H1 (cell line): ENCODE measurements around the gene LAYN. TPM values are rescaled to one million over a fixed set of nuclear protein-coding genes. Genes with fewer than 3 reads are reported as not detected.

Experiments
- CTCF ChIA-PET: fragments of 300-600 bp; sonication (Branson Sonifier 250); formaldehyde crosslinking; loops from one replicate; lab custom pipeline; 2021; ENCODE audit not compliant: partially characterized antibody; lab: Charles Lee
- POLR2A ChIA-PET: fragments of 300-600 bp; sonication (Branson Sonifier 250); formaldehyde crosslinking; loops from one replicate; lab custom pipeline; 2021; ENCODE audit warnings: inconsistent platforms; ENCODE audit not compliant: partially characterized antibody; lab: Charles Lee
- DNase-seq, 2 experiments: peaks; one replicate each; pipeline versions ENCODE4 v3.0.0 to v3.0.0-alpha.2; 2010 to 2022; ENCODE audit warnings: low spot score in 2 of 2, low read depth in 1 of 2, mixed read lengths in 1 of 2
- FAIRE-seq: peaks from 2 replicates; lab custom pipeline; 2011; peaks lifted over from hg19 to GRCh38; lab: Jason Lieb, UNC
- H2AFZ ChIP-seq: 2 replicates; pipeline ENCODE4 v1.8.1; 2012; ENCODE audit warnings: low read length, inconsistent platforms
- H2AK5ac ChIP-seq: 2 replicates; pipeline ENCODE4 v1.6.1; 2013; ENCODE audit warnings: low read depth, low read length
- H2BK120ac ChIP-seq: replicated peaks from 2 replicates; pipeline ENCODE3; 2013; ENCODE audit warnings: low read depth, low read length, inconsistent platforms
- H2BK12ac ChIP-seq: 2 replicates; pipeline ENCODE4 v1.6.1; 2013; ENCODE audit warnings: low read depth, low read length
- H2BK15ac ChIP-seq: 2 replicates; pipeline ENCODE4 v1.6.1; 2013; ENCODE audit warnings: low read length
- H2BK20ac ChIP-seq: 2 replicates; pipeline ENCODE4 v1.6.1; 2013; ENCODE audit warnings: low read length
- H2BK5ac ChIP-seq: 2 replicates; pipeline ENCODE4 v1.6.1; 2013; ENCODE audit warnings: low read depth, low read length
- H3K14ac ChIP-seq: 2 replicates; pipeline ENCODE4 v1.6.1; 2013; ENCODE audit warnings: inconsistent platforms; ENCODE audit not compliant: insufficient read length
- H3K18ac ChIP-seq: 2 replicates; pipeline ENCODE4 v1.6.1; 2013; ENCODE audit warnings: low read length; ENCODE audit errors: extremely low read depth
- H3K23ac ChIP-seq: 2 replicates; pipeline ENCODE4 v1.6.1; 2013; ENCODE audit warnings: inconsistent platforms; ENCODE audit not compliant: insufficient read length
- H3K23me2 ChIP-seq: 2 replicates; pipeline ENCODE4 v1.6.1; 2013; ENCODE audit warnings: low read depth, low read length
- H3K27ac ChIP-seq: 2 replicates; pipeline ENCODE4 v1.6.1; 2011; ENCODE audit warnings: low read depth, low read length, inconsistent platforms
- H3K27me3 ChIP-seq, 4 experiments: replicated peaks in 1 of 4; 1 replicate in 1 of 4; 2 replicates in 3 of 4; pipeline versions ENCODE4 v1.6.1 to v1.8.1; 2011 to 2013; ENCODE audit warnings: low read length in 3 of 4, mild to moderate bottlenecking in 3 of 4, inconsistent platforms in 2 of 4, mixed read lengths in 2 of 4, moderate library complexity in 1 of 4; ENCODE audit not compliant: control insufficient read depth in 3 of 4, insufficient read depth in 3 of 4; ENCODE audit errors: extremely low read depth in 1 of 4
- H3K36me3 ChIP-seq, 4 experiments: 2 replicates each; pipeline versions ENCODE4 v1.6.1 to v1.8.1; 2011 to 2013; ENCODE audit warnings: mild to moderate bottlenecking in 4 of 4, low read length in 3 of 4, moderate library complexity in 2 of 4, control low read depth in 1 of 4, inconsistent platforms in 1 of 4; ENCODE audit not compliant: insufficient read depth in 4 of 4, control insufficient read depth in 2 of 4
- H3K4ac ChIP-seq: replicated peaks from 2 replicates; pipeline ENCODE3; 2013; ENCODE audit warnings: low read length, low read depth, mixed read lengths, inconsistent platforms; ENCODE audit not compliant: insufficient read length
- H3K4me1 ChIP-seq, 4 experiments: replicated peaks in 1 of 4; 1 replicate in 1 of 4; 2 replicates in 3 of 4; pipeline versions ENCODE4 v1.6.1 to v1.8.1; 2011 to 2013; ENCODE audit warnings: low read length in 3 of 4, inconsistent platforms in 2 of 4, mixed read lengths in 1 of 4; ENCODE audit not compliant: insufficient read depth in 4 of 4, control insufficient read depth in 3 of 4
- H3K4me2 ChIP-seq, 2 experiments: 2 replicates each; pipeline versions ENCODE4 v1.6.1 to v1.8.1; 2011 to 2013; ENCODE audit warnings: low read depth in 2 of 2, low read length in 2 of 2, control low read depth in 1 of 2, inconsistent platforms in 1 of 2, mild to moderate bottlenecking in 1 of 2; ENCODE audit not compliant: insufficient read depth in 1 of 2
- H3K4me3 ChIP-seq, 4 experiments: fragments of 200-600, 300-600 bp in 1 of 4; sonication (generic), shearing (Covaris generic), sonication (Bioruptor Twin) in 1 of 4; 2 replicates each; pipeline versions ENCODE4 v1.5.1 to v1.8.1; 2011 to 2016; ENCODE audit warnings: low read length in 4 of 4, low read depth in 3 of 4, control low read depth in 2 of 4, inconsistent platforms in 2 of 4, mild to moderate bottlenecking in 2 of 4, mixed read lengths in 1 of 4, moderate library complexity in 1 of 4; ENCODE audit not compliant: insufficient read depth in 2 of 4; ENCODE audit errors: extremely low read depth in 1 of 4
- H3K56ac ChIP-seq: replicated peaks from 2 replicates; pipeline ENCODE3; 2013; ENCODE audit warnings: low read depth, mild to moderate bottlenecking, mixed read lengths, low read length, inconsistent platforms; ENCODE audit not compliant: insufficient read length
- H3K79me1 ChIP-seq: 2 replicates; pipeline ENCODE4 v1.6.1; 2013; ENCODE audit warnings: low read depth, low read length, control low read depth
- H3K79me2 ChIP-seq, 2 experiments: 2 replicates each; pipeline versions ENCODE4 v1.6.1 to v1.8.1; 2012 to 2013; ENCODE audit warnings: low read length in 2 of 2, mild to moderate bottlenecking in 2 of 2, inconsistent platforms in 1 of 2; ENCODE audit not compliant: insufficient read depth in 2 of 2, control insufficient read depth in 1 of 2
- H3K9ac ChIP-seq, 4 experiments: replicated peaks in 1 of 4; 1 replicate in 1 of 4; 2 replicates in 3 of 4; pipeline versions ENCODE4 v1.6.1 to v1.8.1; 2011 to 2013; ENCODE audit warnings: low read depth in 3 of 4, low read length in 3 of 4, control low read depth in 2 of 4, mild to moderate bottlenecking in 2 of 4, moderate library complexity in 2 of 4, inconsistent platforms in 1 of 4; ENCODE audit errors: extremely low read depth in 1 of 4
- H3K9me3 ChIP-seq, 2 experiments: 2 replicates each; pipeline versions ENCODE4 v1.6.1 to v1.8.1; 2012 to 2013; ENCODE audit warnings: mild to moderate bottlenecking in 2 of 2, moderate library complexity in 2 of 2, control low read depth in 1 of 2, inconsistent platforms in 1 of 2, low read depth in 1 of 2, low read length in 1 of 2, mixed read lengths in 1 of 2; ENCODE audit not compliant: insufficient read depth in 2 of 2
- H4K20me1 ChIP-seq, 2 experiments: replicated peaks in 1 of 2; 2 replicates each; pipeline versions ENCODE3 to v1.8.1; 2011 to 2013; ENCODE audit warnings: inconsistent platforms in 2 of 2, low read length in 2 of 2, mild to moderate bottlenecking in 1 of 2; ENCODE audit not compliant: insufficient read depth in 2 of 2, control insufficient read depth in 1 of 2
- H4K5ac ChIP-seq: 2 replicates; pipeline ENCODE4 v1.6.1; 2013; ENCODE audit warnings: low read length, low read depth, mixed read lengths, inconsistent platforms; ENCODE audit not compliant: insufficient read length
- H4K8ac ChIP-seq: 2 replicates; pipeline ENCODE4 v1.8.0; 2013; ENCODE audit warnings: mild to moderate bottlenecking, moderate library complexity, low read length, inconsistent platforms; ENCODE audit not compliant: insufficient read depth; ENCODE audit errors: extremely low read depth
- H4K91ac ChIP-seq: replicated peaks from 2 replicates; pipeline ENCODE3; 2013; ENCODE audit warnings: low read length, mixed read lengths, inconsistent platforms; ENCODE audit not compliant: insufficient read length
- GTF2F1 ChIP-seq: IDR thresholded peaks from 2 replicates; pipeline ENCODE4 v1.6.1; 2012; ENCODE audit warnings: low read depth, low read length, improper control_type of control experiment, borderline replicate concordance
- RAD21 ChIP-seq, 2 experiments: IDR thresholded peaks in 1 of 2; conservative IDR thresholded peaks in 1 of 2; 2 replicates each; pipeline ENCODE4 v1.6.1; 2011; ENCODE audit warnings: low read depth in 2 of 2, low read length in 2 of 2, improper control_type of control experiment in 1 of 2, inconsistent platforms in 1 of 2, mild to moderate bottlenecking in 1 of 2, moderate library complexity in 1 of 2
- SIN3A ChIP-seq, 2 experiments: IDR thresholded peaks in 1 of 2; conservative IDR thresholded peaks in 1 of 2; 2 replicates each; pipeline ENCODE4 v1.6.1; 2011 to 2012; ENCODE audit warnings: low read length in 2 of 2, improper control_type of control experiment in 1 of 2, low read depth in 1 of 2, mild to moderate bottlenecking in 1 of 2
- SIRT6 ChIP-seq: IDR thresholded peaks from one replicate; pipeline ENCODE4 v1.7.1; 2012; ENCODE audit warnings: low read length, inconsistent platforms
- TBP ChIP-seq: IDR thresholded peaks from 2 replicates; pipeline ENCODE4 v1.6.1; 2011; ENCODE audit warnings: low read depth, low read length, improper control_type of control experiment
- TCF12 ChIP-seq: IDR thresholded peaks from 2 replicates; pipeline ENCODE4 v1.6.1; 2011; ENCODE audit warnings: low read depth, mild to moderate bottlenecking, low read length
- WGBS, 2 experiments: shearing (Covaris generic) in 1 of 2; methylation state at CpG; one replicate each; pipeline versions ENCODE4 v1.1.6 to v1.1.7; 2013 to 2015; ENCODE audit warnings: low lambda C conversion rate in 2 of 2, mixed read lengths in 2 of 2, inconsistent platforms in 1 of 2, low coverage in 1 of 2, missing lambda C conversion rate in 1 of 2; ENCODE audit not compliant: insufficient replicate concordance in 2 of 2, insufficient coverage in 1 of 2, insufficient read length in 1 of 2; ENCODE audit errors: extremely low coverage in 1 of 2, missing lambda C conversion rate in 1 of 2; 5-methylcytosine and 5-hydroxymethylcytosine counted together
- polyA plus RNA-seq, 7 experiments: library from polyadenylated mRNA; depleted of rRNA in 3 of 7; stranded (reverse) in 5 of 7; unstranded in 2 of 7; fragments of >200 nt in 5 of 7; fragments of 200-250 nt in 2 of 7; gene quantifications; 1 replicate in 5 of 7; 2 replicates in 1 of 7; 4 replicates in 1 of 7; pipeline versions ENCODE4 v1.2.1 to v1.2.3, GENCODE V29; 2011 to 2013; ENCODE audit warnings: missing spikeins in 2 of 7, mixed read lengths in 2 of 7
- total RNA-seq: library from RNA; stranded (reverse); fragmentation: NEBNext Ultra II Directional; extraction: Animal tissue kit (Norgen Biotek cat#: 25700); gene quantifications from 2 replicates; pipeline ENCODE4 v1.2.1, GENCODE V29; 2021

LAYN gene
- total and polyA plus RNA-seq, 2 of the 8 experiments (the other 6 are each of a cell fraction or from before 2014, with no cell fraction given) = 4.2 to 9.3 TPM

GRCh38 chr11:111575740-111576139 is 35.2 kb downstream of the LAYN start:
- no peak overlapping the region for H2AFZ ChIP-seq
- no peak overlapping the region for H2BK12ac ChIP-seq
- no peaks in the 10 kb centered on the region for H3K4me1 ChIP-seq
- FAIRE-seq (no peak), DNase-seq (no peak)
- no peaks in the 10 kb centered on the region for H3K36me3 ChIP-seq
- POLR2A ChIA-PET = no interaction called here
- no peak overlapping the region for H2BK120ac ChIP-seq
- no peak overlapping the region for H3K4me3 ChIP-seq
- no peak overlapping the region for H3K23ac ChIP-seq
- no peaks in the 10 kb centered on the region for H3K23me2 ChIP-seq
- H2BK5ac ChIP-seq = no peak overlapping the region
- no peak overlapping the region for H2BK20ac ChIP-seq
- no peak overlapping the region for H2AK5ac ChIP-seq
- WGBS, 2 experiments = 87% methylated on average over 6 of the region's 6 CpGs; no CpG with 5 or more reads in 1 of the 2 experiments
- H3K4me2 ChIP-seq = no peak overlapping the region
- no peak overlapping the region for H4K91ac ChIP-seq
- H3K4ac ChIP-seq = no peak overlapping the region
- no peak overlapping the region for H3K56ac ChIP-seq
- no peak overlapping the region for H2BK15ac ChIP-seq
- CTCF ChIA-PET = interaction anchor here (0.5 to 1.0 kb wide), 2 partner anchors 13 to 29 kb away, joined by 3 read pairs; no protein-coding TSS in a partner anchor
- H3K14ac ChIP-seq = no peak overlapping the region
- no peaks in the 10 kb centered on the region for H4K20me1 ChIP-seq
- H3K9me3 ChIP-seq = no peaks in the 10 kb centered on the region
- H3K27me3 ChIP-seq = no peaks in the 10 kb centered on the region
- no peak overlapping the region for H3K18ac ChIP-seq
- H3K9ac ChIP-seq = no peak overlapping the region
- no peak overlapping the region for H4K5ac ChIP-seq
- H3K79me1 ChIP-seq = no peaks in the 10 kb centered on the region
- H3K79me2 ChIP-seq = no peaks in the 10 kb centered on the region
- H4K8ac ChIP-seq = no peak overlapping the region
- no peak overlapping the region for H3K27ac ChIP-seq
- TF ChIP-seq TCF12 (no peak), GTF2F1 (no peak), SIRT6 (no peak), SIN3A (conservative IDR thresholded peaks at IDR 0.05 in 1 of 2, IDR thresholded peaks at IDR 0.05 in 1 of 2; ENCODE audit: low read depth in 1 of 2, low read length in 2 of 2) (no peak), TBP (no peak), RAD21 (IDR thresholded peaks at IDR 0.05 in 1 of 2, conservative IDR thresholded peaks at IDR 0.05 in 1 of 2; ENCODE audit: low read depth in 2 of 2, low read length in 2 of 2) (no peak)
